ENCODE data around the gene ADAMTS14.

ADAMTS14 gene

GRCh38 chr10:70681731-70682005 lies 9.4 kb downstream of the ADAMTS14 start:
- no peak overlapping the region for H3K4me3 ChIP-seq (ENCODE audit: low read depth in 1 of 5, low read length in 5 of 5)
- H3K4me1 ChIP-seq (ENCODE audit: control insufficient read depth in 5 of 5, insufficient read depth in 5 of 5, low read length in 5 of 5): peaks cover 0 to 18% (median 4%) of the 10 kb centered on the region in 5 donors
- H3K36me3 ChIP-seq (ENCODE audit: control insufficient read depth in 5 of 5, insufficient read depth in 5 of 5, low read length in 5 of 5): no peaks in the 10 kb centered on the region
- no peak overlapping the region for H3K27ac ChIP-seq (ENCODE audit: low read depth, low read length)
- H3K9ac ChIP-seq (ENCODE audit: low read length in 5 of 5): no peak overlapping the region
- H3K9me3 ChIP-seq (ENCODE audit: control insufficient read depth in 5 of 5, low read length in 5 of 5): no peaks in the 10 kb centered on the region
- peaks cover 0 to 3% (median 0%) of the 10 kb centered on the region in 5 donors for H3K27me3 ChIP-seq (ENCODE audit: control insufficient read depth in 5 of 5, insufficient read depth in 4 of 5, low read length in 5 of 5)

- H3K9ac ChIP-seq (ENCODE audit: low read length in 5 of 5): no peak overlapping the region
- H3K9me3 ChIP-seq (ENCODE audit: control insufficient read depth in 5 of 5, low read length in 5 of 5): no peaks in the 10 kb centered on the region
- no peaks in the 10 kb centered on the region for H3K36me3 ChIP-seq (ENCODE audit: control insufficient read depth in 5 of 5, insufficient read depth in 5 of 5, low read length in 5 of 5)
- H3K4me1 ChIP-seq (ENCODE audit: control insufficient read depth in 5 of 5, insufficient read depth in 5 of 5, low read length in 5 of 5): peaks cover 0 to 17% (median 4%) of the 10 kb centered on the region in 5 donors
- H3K4me3 ChIP-seq (ENCODE audit: low read depth in 1 of 5, low read length in 5 of 5): no peak overlapping the region
- peaks cover 0 to 3% (median 0%) of the 10 kb centered on the region in 5 donors for H3K27me3 ChIP-seq (ENCODE audit: control insufficient read depth in 5 of 5, insufficient read depth in 4 of 5, low read length in 5 of 5)
- H3K27ac ChIP-seq (ENCODE audit: low read depth, low read length): no peak overlapping the region
These were observed 10.8 kb downstream of the ADAMTS14 start for GRCh38 chr10:70682920-70683600.

GRCh38 chr10:70683601-70683934 lies 11.3 kb downstream of the ADAMTS14 start:
- Histone ChIP-seq H3K27me3 (ENCODE audit: control insufficient read depth in 5 of 5, insufficient read depth in 4 of 5, low read length in 5 of 5) (peaks cover 0 to 3% (median 0%) of the 10 kb centered on the region in 5 donors), H3K36me3 (ENCODE audit: control insufficient read depth in 5 of 5, insufficient read depth in 5 of 5, low read length in 5 of 5) (no peaks in the 10 kb centered on the region), H3K9ac (ENCODE audit: low read length in 5 of 5) (no peak overlapping the region), H3K4me1 (ENCODE audit: control insufficient read depth in 5 of 5, insufficient read depth in 5 of 5, low read length in 5 of 5) (peaks cover 0 to 17% (median 4%) of the 10 kb centered on the region in 5 donors), H3K4me3 (ENCODE audit: low read depth in 1 of 5, low read length in 5 of 5) (no peak overlapping the region), H3K9me3 (ENCODE audit: control insufficient read depth in 5 of 5, low read length in 5 of 5) (no peaks in the 10 kb centered on the region), H3K27ac (ENCODE audit: low read depth, low read length) (no peak overlapping the region)

- Histone ChIP-seq H3K4me3 (ENCODE audit: low read depth in 1 of 5, low read length in 5 of 5) (no peak overlapping the region), H3K36me3 (ENCODE audit: control insufficient read depth in 5 of 5, insufficient read depth in 5 of 5, low read length in 5 of 5) (no peaks in the 10 kb centered on the region), H3K27me3 (ENCODE audit: control insufficient read depth in 5 of 5, insufficient read depth in 4 of 5, low read length in 5 of 5) (peaks cover 0 to 3% (median 0%) of the 10 kb centered on the region in 5 donors)
These were observed 11.6 kb downstream of the ADAMTS14 start for GRCh38 chr10:70683940-70684339.

GRCh38 chr10:70684374-70684773 lies 12.1 kb downstream of the ADAMTS14 start:
- Histone ChIP-seq H3K9me3 (ENCODE audit: control insufficient read depth in 5 of 5, low read length in 5 of 5) (no peaks in the 10 kb centered on the region), H3K9ac (ENCODE audit: low read length in 5 of 5) (no peak overlapping the region), H3K36me3 (ENCODE audit: control insufficient read depth in 5 of 5, insufficient read depth in 5 of 5, low read length in 5 of 5) (no peaks in the 10 kb centered on the region), H3K27me3 (ENCODE audit: control insufficient read depth in 5 of 5, insufficient read depth in 4 of 5, low read length in 5 of 5) (peaks cover 0 to 3% (median 0%) of the 10 kb centered on the region in 5 donors), H3K4me3 (ENCODE audit: low read depth in 1 of 5, low read length in 5 of 5) (no peak overlapping the region), H3K27ac (ENCODE audit: low read depth, low read length) (no peak overlapping the region), H3K4me1 (ENCODE audit: control insufficient read depth in 5 of 5, insufficient read depth in 5 of 5, low read length in 5 of 5) (peaks cover 0 to 15% (median 1%) of the 10 kb centered on the region in 5 donors)

More at GRCh38 chr10:70683940-70684339, 11.6 kb downstream of the ADAMTS14 start:
- H3K4me1 ChIP-seq (ENCODE audit: control insufficient read depth in 5 of 5, insufficient read depth in 5 of 5, low read length in 5 of 5): peaks cover 0 to 17% (median 4%) of the 10 kb centered on the region in 5 donors
- H3K9me3 ChIP-seq (ENCODE audit: control insufficient read depth in 5 of 5, low read length in 5 of 5): no peaks in the 10 kb centered on the region
- H3K9ac ChIP-seq (ENCODE audit: low read length in 5 of 5): no peak overlapping the region
- H3K27ac ChIP-seq (ENCODE audit: low read depth, low read length): no peak overlapping the region

GRCh38 chr10:70684839-70685454 lies 12.6 kb downstream of the ADAMTS14 start:
- H3K9me3 ChIP-seq (ENCODE audit: control insufficient read depth in 5 of 5, low read length in 5 of 5): no peaks in the 10 kb centered on the region
- no peak overlapping the region for H3K4me3 ChIP-seq (ENCODE audit: low read depth in 1 of 5, low read length in 5 of 5)
- H3K27ac ChIP-seq (ENCODE audit: low read depth, low read length): no peak overlapping the region
- peaks cover 0 to 13% (median 0%) of the 10 kb centered on the region in 5 donors for H3K4me1 ChIP-seq (ENCODE audit: control insufficient read depth in 5 of 5, insufficient read depth in 5 of 5, low read length in 5 of 5)
- peaks cover 0 to 3% (median 0%) of the 10 kb centered on the region in 5 donors for H3K27me3 ChIP-seq (ENCODE audit: control insufficient read depth in 5 of 5, insufficient read depth in 4 of 5, low read length in 5 of 5)
- H3K36me3 ChIP-seq (ENCODE audit: control insufficient read depth in 5 of 5, insufficient read depth in 5 of 5, low read length in 5 of 5): no peaks in the 10 kb centered on the region
- H3K9ac ChIP-seq (ENCODE audit: low read length in 5 of 5): no peak overlapping the region

GRCh38 chr10:70685455-70685911 lies 13.2 kb downstream of the ADAMTS14 start:
- H3K27ac ChIP-seq (ENCODE audit: low read depth, low read length): no peak overlapping the region
- peaks cover 0 to 13% (median 0%) of the 10 kb centered on the region in 5 donors for H3K4me1 ChIP-seq (ENCODE audit: control insufficient read depth in 5 of 5, insufficient read depth in 5 of 5, low read length in 5 of 5)
- H3K4me3 ChIP-seq (ENCODE audit: low read depth in 1 of 5, low read length in 5 of 5): no peak overlapping the region
- no peaks in the 10 kb centered on the region for H3K36me3 ChIP-seq (ENCODE audit: control insufficient read depth in 5 of 5, insufficient read depth in 5 of 5, low read length in 5 of 5)
- H3K9ac ChIP-seq (ENCODE audit: low read length in 5 of 5): no peak overlapping the region
- no peaks in the 10 kb centered on the region for H3K9me3 ChIP-seq (ENCODE audit: control insufficient read depth in 5 of 5, low read length in 5 of 5)
- peaks cover 0 to 3% (median 0%) of the 10 kb centered on the region in 5 donors for H3K27me3 ChIP-seq (ENCODE audit: control insufficient read depth in 5 of 5, insufficient read depth in 4 of 5, low read length in 5 of 5)

- H3K9ac ChIP-seq (ENCODE audit: low read length in 5 of 5): no peak overlapping the region
- H3K4me3 ChIP-seq (ENCODE audit: low read depth in 1 of 5, low read length in 5 of 5): no peak overlapping the region
- peaks cover 0 to 8% (median 0%) of the 10 kb centered on the region in 5 donors for H3K27me3 ChIP-seq (ENCODE audit: control insufficient read depth in 5 of 5, insufficient read depth in 4 of 5, low read length in 5 of 5)
- peaks cover 0 to 9% (median 8%) of the 10 kb centered on the region in 5 donors for H3K4me1 ChIP-seq (ENCODE audit: control insufficient read depth in 5 of 5, insufficient read depth in 5 of 5, low read length in 5 of 5)
- no peak overlapping the region for H3K27ac ChIP-seq (ENCODE audit: low read depth, low read length)
- H3K9me3 ChIP-seq (ENCODE audit: control insufficient read depth in 5 of 5, low read length in 5 of 5): no peaks in the 10 kb centered on the region
- H3K36me3 ChIP-seq (ENCODE audit: control insufficient read depth in 5 of 5, insufficient read depth in 5 of 5, low read length in 5 of 5): no peaks in the 10 kb centered on the region
These were observed 16.5 kb downstream of the ADAMTS14 start for GRCh38 chr10:70688828-70689227.

GRCh38 chr10:70689661-70690060 lies 17.4 kb downstream of the ADAMTS14 start:
- peaks cover 0 to 16% (median 13%) of the 10 kb centered on the region in 5 donors for H3K4me1 ChIP-seq (ENCODE audit: control insufficient read depth in 5 of 5, insufficient read depth in 5 of 5, low read length in 5 of 5)

GRCh38 chr10:70690589-70690988 lies 18.3 kb downstream of the ADAMTS14 start:
- peaks cover 0 to 16% (median 13%) of the 10 kb centered on the region in 5 donors for H3K4me1 ChIP-seq (ENCODE audit: control insufficient read depth in 5 of 5, insufficient read depth in 5 of 5, low read length in 5 of 5)
- H3K4me3 ChIP-seq (ENCODE audit: low read depth in 1 of 5, low read length in 5 of 5): no peak overlapping the region
- no peak overlapping the region for H3K9ac ChIP-seq (ENCODE audit: low read length in 5 of 5)
- peaks cover 0 to 8% (median 3%) of the 10 kb centered on the region in 5 donors for H3K27me3 ChIP-seq (ENCODE audit: control insufficient read depth in 5 of 5, insufficient read depth in 4 of 5, low read length in 5 of 5)
- H3K9me3 ChIP-seq (ENCODE audit: control insufficient read depth in 5 of 5, low read length in 5 of 5): no peaks in the 10 kb centered on the region
- no peaks in the 10 kb centered on the region for H3K36me3 ChIP-seq (ENCODE audit: control insufficient read depth in 5 of 5, insufficient read depth in 5 of 5, low read length in 5 of 5)
- H3K27ac ChIP-seq (ENCODE audit: low read depth, low read length): no peak overlapping the region

More at GRCh38 chr10:70689661-70690060, 17.4 kb downstream of the ADAMTS14 start:
- Histone ChIP-seq H3K36me3 (ENCODE audit: control insufficient read depth in 5 of 5, insufficient read depth in 5 of 5, low read length in 5 of 5) (no peaks in the 10 kb centered on the region), H3K4me3 (ENCODE audit: low read depth in 1 of 5, low read length in 5 of 5) (no peak overlapping the region), H3K9ac (ENCODE audit: low read length in 5 of 5) (no peak overlapping the region), H3K27ac (ENCODE audit: low read depth, low read length) (no peak overlapping the region), H3K27me3 (ENCODE audit: control insufficient read depth in 5 of 5, insufficient read depth in 4 of 5, low read length in 5 of 5) (peaks cover 0 to 8% (median 0%) of the 10 kb centered on the region in 5 donors), H3K9me3 (ENCODE audit: control insufficient read depth in 5 of 5, low read length in 5 of 5) (no peaks in the 10 kb centered on the region)

Measured in subcutaneous abdominal adipose tissue (tissue), 5 donors.